GM12878 (cell line): ENCODE data around the gene INHBE. TPM values are rescaled to one million over a fixed set of nuclear protein-coding genes. Genes with fewer than 3 reads are reported as not detected.
A peak's percentile ranks its signal among the peaks of the same experiment; 100 is the strongest.

ENCODE experiments used
- ATAC-seq: fragments of 200-7000 bp; cut with Tn5 transposase; 3 replicates; pipeline ENCODE4 v1.9.1; 2020; ENCODE audit warnings: mild to moderate bottlenecking, moderate library complexity
- BruUV-seq: library from RNA; stranded (reverse); fragments of 400-500 nt; replicated peaks from 2 replicates; lab custom pipeline; 2021; lab: Mats Ljungman, UMichigan
- CTCF ChIA-PET: fragments of 300-600 bp; sonication (Branson Sonifier 250); formaldehyde crosslinking; extraction: SDS; loops from one replicate; lab custom pipeline; 2021; ENCODE audit warnings: inconsistent platforms; lab: Yijun Ruan, JAX
- POLR2A ChIA-PET: fragments of 350-600 bp; formaldehyde crosslinking; extraction: SDS; loops from one replicate; lab custom pipeline; 2021; ENCODE audit warnings: inconsistent platforms; lab: Charles Lee
- RAD21 ChIA-PET: fragments of 300-600 bp; sonication (Branson Sonifier 250); formaldehyde crosslinking; loops from one replicate; lab custom pipeline; 2023; ENCODE audit warnings: antibody characterized with exemption; ENCODE audit not compliant: unreplicated experiment; lab: Charles Lee
- SMC1A ChIA-PET: fragments of 300-600 bp; sonication (Branson Sonifier 250); formaldehyde crosslinking; loops from one replicate; lab custom pipeline; 2023; ENCODE audit not compliant: unreplicated experiment, uncharacterized antibody; lab: Charles Lee
- DNase-seq: peaks from one replicate; pipeline ENCODE4 v3.0.0-alpha.2; 2011; ENCODE audit warnings: low read depth, low spot score
- FAIRE-seq: peaks from 3 replicates; lab custom pipeline; 2011; peaks lifted over from hg19 to GRCh38; lab: Jason Lieb, UNC
- H2AFZ ChIP-seq: 2 replicates; pipeline ENCODE4 v1.6.0; 2011; ENCODE audit warnings: low read depth, low read length, control low read depth; ENCODE audit not compliant: control insufficient read depth
- H3K27ac ChIP-seq: 2 replicates; pipeline ENCODE4 v1.5.1; 2011; ENCODE audit warnings: control low read depth; ENCODE audit not compliant: control insufficient read depth, insufficient read depth
- H3K27me3 ChIP-seq, 2 experiments: replicated peaks in 1 of 2; 2 replicates each; pipeline versions ENCODE4 v1.6.0 to v1.6.1; 2011; ENCODE audit warnings: low read length in 1 of 2; ENCODE audit not compliant: control insufficient read depth in 2 of 2, insufficient read depth in 2 of 2
- H3K36me3 ChIP-seq, 2 experiments: 2 replicates each; pipeline ENCODE4 v1.5.1; 2011; ENCODE audit warnings: low read length in 1 of 2; ENCODE audit not compliant: control insufficient read depth in 2 of 2, insufficient read depth in 2 of 2
- H3K4me1 ChIP-seq: 2 replicates; pipeline ENCODE4 v1.6.1; 2011; ENCODE audit warnings: mild to moderate bottlenecking, low read length, moderate library complexity, mixed read lengths; ENCODE audit not compliant: control insufficient read depth, insufficient read depth
- H3K4me2 ChIP-seq: 2 replicates; pipeline ENCODE4 v1.6.0; 2011; ENCODE audit warnings: control low read depth; ENCODE audit not compliant: control insufficient read depth, insufficient read depth
- H3K4me3 ChIP-seq: fragments of 200-600 bp; sonication (generic); 2 replicates; pipeline ENCODE4 v1.5.1; 2016
- H3K79me2 ChIP-seq: 2 replicates; pipeline ENCODE4 v1.6.0; 2011; ENCODE audit warnings: low read length; ENCODE audit not compliant: control insufficient read depth, insufficient read depth
- H3K9ac ChIP-seq: 2 replicates; pipeline ENCODE4 v1.8.0; 2011; ENCODE audit warnings: low read length, control low read depth, mixed read lengths; ENCODE audit not compliant: control insufficient read depth, insufficient read depth
- H3K9me3 ChIP-seq: replicated peaks from 3 replicates; pipeline ENCODE4 v1.5.1; 2011; ENCODE audit warnings: mild to moderate bottlenecking, low read length; ENCODE audit not compliant: control insufficient read depth, insufficient read depth
- H4K20me1 ChIP-seq: 2 replicates; pipeline ENCODE4 v1.6.0; 2011; ENCODE audit not compliant: control insufficient read depth, insufficient read depth
- BHLHE40 ChIP-seq, 2 experiments: fragments of 450-650 bp in 1 of 2; IDR thresholded peaks; 2 replicates each; pipeline ENCODE4 v1.6.1; 2011 to 2017; ENCODE audit warnings: low read depth in 2 of 2, borderline replicate concordance in 1 of 2, improper control_type of control experiment in 1 of 2, low read length in 1 of 2, mild to moderate bottlenecking in 1 of 2
- E2F8 ChIP-seq: fragments of 450-650 bp; IDR thresholded peaks from 2 replicates; pipeline ENCODE4 v1.6.1; 2018; ENCODE audit warnings: mild to moderate bottlenecking, low read depth, moderate library complexity; ENCODE audit not compliant: partially characterized antibody
- MEF2B ChIP-seq: fragments of 450-650 bp; IDR thresholded peaks from 2 replicates; pipeline ENCODE4 v1.6.1; 2018; ENCODE audit warnings: mild to moderate bottlenecking, moderate library complexity; ENCODE audit not compliant: partially characterized antibody, poor library complexity, severe bottlenecking
- PKNOX1 ChIP-seq: fragments of 450-650 bp; IDR thresholded peaks from 2 replicates; pipeline ENCODE4 v1.6.1; 2016; ENCODE audit warnings: mild to moderate bottlenecking
- SRF ChIP-seq, 2 experiments: IDR thresholded peaks; 2 replicates each; pipeline ENCODE4 v1.6.1; 2011; ENCODE audit warnings: low read depth in 2 of 2, low read length in 2 of 2, mild to moderate bottlenecking in 1 of 2, moderate library complexity in 1 of 2
- ZNF274 ChIP-seq: IDR thresholded peaks from one replicate; pipeline ENCODE4 v1.8.0; 2011; ENCODE audit not compliant: insufficient read length, insufficient read depth
- ZNF687 ChIP-seq: fragments of 450-650 bp; IDR thresholded peaks from 2 replicates; pipeline ENCODE4 v1.6.1; 2017; ENCODE audit warnings: mild to moderate bottlenecking, moderate library complexity
- WGBS: methylation state at CpG from one replicate; pipeline ENCODE4 v1.1.6; 2016; ENCODE audit warnings: low lambda C conversion rate; ENCODE audit not compliant: insufficient replicate concordance, insufficient coverage; ENCODE audit errors: missing lambda C conversion rate; 5-methylcytosine and 5-hydroxymethylcytosine counted together
- in situ Hi-C: fragments of 300-500 bp; cut with MboI; formaldehyde crosslinking; loops from 9 replicates; pipeline ENCODE4 v1.14.3; 2018; ENCODE audit warnings: mixed read lengths
- intact Hi-C: fragments of 100-400 bp; cut with micrococcal nuclease; formaldehyde crosslinking; loops from one replicate; pipeline ENCODE4 v1.14.2; 2022; ENCODE audit not compliant: unreplicated experiment
- polyA plus RNA-seq, 11 experiments: library from polyadenylated mRNA; depleted of rRNA in 4 of 11; unstranded in 6 of 11; stranded (reverse) in 5 of 11; fragments of >200 nt; fragmentation: Nextera tagmentation in 4 of 11; fragmentation: Illumina TruSeq in 1 of 11; extraction: Ambion mirVana in 4 of 11; extraction: Trizol in 1 of 11; gene quantifications; 1 replicate in 1 of 11; 2 replicates in 10 of 11; pipeline versions ENCODE4 v1.2.1 to v1.2.3, GENCODE V29; 2011 to 2016; ENCODE audit warnings: inconsistent platforms in 2 of 11, missing spikeins in 2 of 11, low read depth in 1 of 11
- total RNA-seq, 4 experiments: library from RNA; depleted of rRNA in 3 of 4; stranded (reverse); fragments of >200 nt in 3 of 4; fragmentation: Illumina TruSeq in 1 of 4; extraction: Trizol in 1 of 4; gene quantifications; 2 replicates each; pipeline versions ENCODE4 v1.2.1 to v1.2.3, GENCODE V29; 2013 to 2021
- TF ChIP-seq, protein P1 (sequence below): fragments of 450-650 bp; IDR thresholded peaks from 2 replicates; pipeline ENCODE4 v1.6.1; 2014; ENCODE audit warnings: mild to moderate bottlenecking

The INHBE gene
- total and polyA plus RNA-seq, 10 of the 15 experiments (the other 5 are each of a cell fraction or from before 2014, with no cell fraction given): 0.09 to 2.5 (median 0.37) TPM

DNA sequence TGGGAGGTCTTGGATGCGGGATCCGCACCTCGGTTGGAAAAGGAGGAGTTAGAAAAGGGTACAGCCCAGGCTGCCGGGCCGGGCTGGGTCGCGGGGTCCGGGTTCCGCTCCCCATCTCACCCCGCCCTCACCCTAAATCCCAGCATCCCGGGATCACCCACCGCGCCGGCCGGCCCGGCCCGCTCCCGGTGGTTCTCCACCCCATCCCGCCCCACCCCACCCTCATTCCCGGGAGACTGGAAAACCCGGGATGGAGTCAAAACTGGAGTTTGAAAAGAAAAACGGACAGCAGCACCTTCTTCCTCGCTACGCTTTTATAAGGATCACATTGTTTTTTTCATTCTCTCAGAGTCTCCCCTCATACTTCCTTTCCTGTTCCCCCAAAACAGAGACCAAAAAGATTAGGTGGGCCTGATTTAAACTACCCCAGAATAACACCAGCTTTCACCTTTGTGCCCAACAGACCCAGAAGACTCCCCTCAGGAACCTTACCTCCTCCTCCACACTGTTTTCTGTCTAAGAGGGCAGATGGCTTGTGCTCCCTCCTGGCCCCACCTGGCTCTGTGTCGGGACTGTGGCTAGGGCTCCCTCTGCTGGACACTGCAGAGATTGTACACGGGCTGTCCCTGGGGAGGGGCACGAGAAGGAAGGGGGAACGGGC is 7.3 kb downstream of the INHBE start (continued):
- TF ChIP-seq E2F8: peak; percentile 49

DNA sequence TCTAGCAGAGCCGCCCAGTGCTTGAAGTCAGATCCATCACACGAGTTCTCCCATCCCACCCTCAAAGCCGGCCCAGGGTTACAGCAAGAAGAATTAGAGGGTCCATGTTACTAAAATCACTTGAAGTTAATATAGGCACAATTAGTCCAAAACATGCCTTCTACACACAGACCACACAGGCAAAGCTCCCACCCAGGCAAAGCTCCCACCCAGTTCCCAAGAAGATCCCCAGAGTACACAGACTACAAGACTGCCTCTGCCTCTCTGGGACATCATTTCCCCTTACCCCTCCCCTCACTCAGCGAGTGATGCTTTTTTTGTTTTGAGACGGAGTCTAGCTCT is 7.8 kb downstream of the INHBE start:
- Histone ChIP-seq H3K36me3 (0 out of 4 replicates have a peak, but pooled peaks cover 0 to 3% of the 10 kb centered on the region in 2 experiments), H3K4me1 (peaks cover 36% of the 10 kb centered on the region), H3K27me3 (0 out of 4 replicates have a peak, but pooled peaks cover 0 to 4% of the 10 kb centered on the region in 2 experiments), H3K9ac (no peak overlapping the region), H3K4me2 (no peak overlapping the region), H3K27ac (no peak overlapping the region), H3K79me2 (no peaks in the 10 kb centered on the region), H3K4me3 (no peak overlapping the region), H4K20me1 (0 out of 2 replicates have a peak, but pooled peaks cover 2% of the 10 kb centered on the region), H2AFZ (peak overlapping the region; percentile 36), H3K9me3 (no peaks in the 10 kb centered on the region)
- no TSS peak for BruUV-seq
- ATAC-seq: no peak
- in situ Hi-C loops (no loop called here), intact Hi-C loops (loop anchor here (5.0 kb wide), 1 partner anchor 59 kb away; the partner anchor contains the start of genes DDIT3 and MBD6)
- POLR2A ChIA-PET: interaction anchor here (0.7 to 3.0 kb wide), 5 partner anchors 8 to 250 kb away, joined by 3 to 16 read pairs (median 4); no protein-coding TSS in a partner anchor
- no peak for FAIRE-seq
- DNase-seq: no peak
- 30% methylated on average over 5 of the region's 5 CpGs for WGBS
- RAD21 ChIA-PET: interaction anchor here (1.2 to 4.7 kb wide), 5 partner anchors 9 to 220 kb away, joined by 3 to 35 read pairs (median 4); partner anchors contain the start of gene INHBE
- SMC1A ChIA-PET: interaction anchor here (0.6 to 2.8 kb wide), 6 partner anchors 10 to 198 kb away, joined by 3 to 18 read pairs (median 5); no protein-coding TSS in a partner anchor
- CTCF ChIA-PET: interaction anchor here (0.7 to 7.5 kb wide), 20 partner anchors 9 to 249 kb away, joined by 3 to 114 read pairs (median 4); partner anchors contain the start of genes ARHGAP9, INHBE and SHMT2
- TF ChIP-seq PKNOX1 (no peak), MEF2B (peak; percentile 38), BHLHE40 (IDR thresholded peaks at IDR 0.05; ENCODE audit: borderline replicate concordance in 1 of 2, low read depth in 2 of 2, low read length in 1 of 2) (0 out of 4 replicates have a peak, but pooled peaks of 1 of the 2 experiments have one; percentile 32), ZNF274 (no peak), SRF (IDR thresholded peaks at IDR 0.05; ENCODE audit: low read depth in 2 of 2, low read length in 2 of 2) (no peak), ZNF687 (no peak)
- TF ChIP-seq, protein P1, sequence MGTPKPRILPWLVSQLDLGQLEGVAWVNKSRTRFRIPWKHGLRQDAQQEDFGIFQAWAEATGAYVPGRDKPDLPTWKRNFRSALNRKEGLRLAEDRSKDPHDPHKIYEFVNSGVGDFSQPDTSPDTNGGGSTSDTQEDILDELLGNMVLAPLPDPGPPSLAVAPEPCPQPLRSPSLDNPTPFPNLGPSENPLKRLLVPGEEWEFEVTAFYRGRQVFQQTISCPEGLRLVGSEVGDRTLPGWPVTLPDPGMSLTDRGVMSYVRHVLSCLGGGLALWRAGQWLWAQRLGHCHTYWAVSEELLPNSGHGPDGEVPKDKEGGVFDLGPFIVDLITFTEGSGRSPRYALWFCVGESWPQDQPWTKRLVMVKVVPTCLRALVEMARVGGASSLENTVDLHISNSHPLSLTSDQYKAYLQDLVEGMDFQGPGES: no peak
